AG10803 (cell line): ENCODE measurements around the gene EVX2.
A peak's percentile ranks its signal among the peaks of the same experiment; 100 is the strongest.

Source experiments
- DNase-seq: peaks from one replicate; pipeline ENCODE4 v3.0.0; 2010; ENCODE audit warnings: low read depth
- H3K4me3 ChIP-seq: 2 replicates; pipeline ENCODE4 v1.5.1; 2011; ENCODE audit warnings: mild to moderate bottlenecking, low read length, control low read depth
- CTCF ChIP-seq: conservative IDR thresholded peaks from 2 replicates; pipeline ENCODE4 v1.5.1; 2011; ENCODE audit warnings: mild to moderate bottlenecking, low read length, control low read depth, inconsistent platforms

The EVX2 gene

GRCh38 chr2:176124947-176125771, 41.4 kb upstream of the EVX2 start:
- DNase-seq = no peak

GRCh38 chr2:176124110-176124946, 40.6 kb upstream of the EVX2 start:
- no peak for DNase-seq
- H3K4me3 ChIP-seq = no peak overlapping the region; the same call in 1 of the 2 replicates
- TF ChIP-seq CTCF = no peak

More at GRCh38 chr2:176124947-176125771, 41.4 kb upstream of the EVX2 start:
- H3K4me3 ChIP-seq = no peak overlapping the region
- no peak for TF ChIP-seq CTCF

GRCh38 chr2:176123411-176124109, 39.8 kb upstream of the EVX2 start:
- H3K4me3 ChIP-seq = peak overlapping the region; percentile 66
- no peak for TF ChIP-seq CTCF
- DNase-seq = no peak

- peak; percentile 84 for DNase-seq
- no peak for TF ChIP-seq CTCF
- peak within 1 kb of the TSS; percentile 66 for H3K4me3 ChIP-seq
Measured at GRCh38 chr2:176122683-176123410, 39.1 kb upstream of the EVX2 start, which contains the start of gene HOXD9. Gene HOXD9, plus strand, starts transcription at chr2:176122719. Its CDS starts 50 bp downstream, at chr2:176122769.

- TF ChIP-seq CTCF = no peak
- peak overlapping the region; percentile 66 for H3K4me3 ChIP-seq
- DNase-seq = no peak
Measured at GRCh38 chr2:176122052-176122682, 38.4 kb upstream of the EVX2 start.
